HUES64 (cell line): ENCODE results near the gene UTS2R.
"Not testable (repeated sequence)": the region's sequence is repeated elsewhere in the genome, so short reads cannot be mapped to it uniquely, and the experiment has no call there.

Experiments
- H3K27ac ChIP-seq: 2 replicates; pipeline ENCODE4 v1.7.0; 2013; ENCODE audit warnings: low read depth, low read length, inconsistent platforms
- H3K27me3 ChIP-seq: 2 replicates; pipeline ENCODE4 v1.6.1; 2013; ENCODE audit warnings: mild to moderate bottlenecking, low read length; ENCODE audit not compliant: insufficient read depth
- H3K36me3 ChIP-seq: 2 replicates; pipeline ENCODE4 v1.6.1; 2013; ENCODE audit warnings: mild to moderate bottlenecking, low read length; ENCODE audit not compliant: insufficient read depth
- H3K4me1 ChIP-seq: 2 replicates; pipeline ENCODE4 v1.6.1; 2013; ENCODE audit warnings: mild to moderate bottlenecking, low read length, moderate library complexity; ENCODE audit not compliant: insufficient read depth
- H3K4me3 ChIP-seq: 2 replicates; pipeline ENCODE4 v1.5.1; 2013; ENCODE audit warnings: mild to moderate bottlenecking, low read length, moderate library complexity
- H3K9ac ChIP-seq: 2 replicates; pipeline ENCODE4 v1.6.1; 2013; ENCODE audit warnings: mild to moderate bottlenecking, low read depth, low read length
- H3K9me3 ChIP-seq: 2 replicates; pipeline ENCODE4 v1.6.1; 2013; ENCODE audit warnings: low read depth, low read length; ENCODE audit not compliant: insufficient read depth
- WGBS: fragments of 150-250, 120-280 bp; methylation state at CpG from one replicate; pipeline ENCODE4 v1.1.7; 2013; ENCODE audit warnings: missing lambda C conversion rate; 5-methylcytosine and 5-hydroxymethylcytosine counted together

Gene UTS2R

GRCh38 chr17:82373072-82373452, 1.5 kb downstream of the UTS2R start:
- not testable (repeated sequence) for H3K4me1 ChIP-seq, H3K36me3 ChIP-seq, H3K9ac ChIP-seq, H3K4me3 ChIP-seq, H3K27ac ChIP-seq, H3K9me3 ChIP-seq
- H3K27me3 ChIP-seq = peaks cover 62% of the 10 kb centered on the region
- WGBS = 93% methylated on average over 10 of the region's 10 CpGs

GRCh38 chr17:82373731-82374625, 2.4 kb downstream of the UTS2R start:
- Histone ChIP-seq H3K36me3 (no peaks in the 10 kb centered on the region), H3K4me3 (no peak overlapping the region), H3K27ac (no peak overlapping the region), H3K9ac (no peak overlapping the region), H3K9me3 (no peaks in the 10 kb centered on the region), H3K27me3 (peaks cover 62% of the 10 kb centered on the region), H3K4me1 (no peaks in the 10 kb centered on the region)
- 94% methylated on average over 37 of the region's 37 CpGs for WGBS

GRCh38 chr17:82374626-82375331, 3.2 kb downstream of the UTS2R start:
- Histone ChIP-seq H3K4me3 (no peak overlapping the region), H3K9ac (no peak overlapping the region), H3K27me3 (peaks cover 55% of the 10 kb centered on the region), H3K4me1 (no peaks in the 10 kb centered on the region), H3K9me3 (no peaks in the 10 kb centered on the region), H3K27ac (no peak overlapping the region), H3K36me3 (no peaks in the 10 kb centered on the region)
- WGBS = 97% methylated on average over 79 of the region's 79 CpGs

GRCh38 chr17:82375359-82376041, 3.9 kb downstream of the UTS2R start:
- Histone ChIP-seq H3K9ac (no peak overlapping the region), H3K9me3 (no peaks in the 10 kb centered on the region), H3K4me1 (no peaks in the 10 kb centered on the region), H3K4me3 (no peak overlapping the region), H3K27ac (no peak overlapping the region), H3K36me3 (no peaks in the 10 kb centered on the region), H3K27me3 (peaks cover 50% of the 10 kb centered on the region)
- WGBS = 96% methylated on average over 46 of the region's 46 CpGs

GRCh38 chr17:82376042-82376730, 4.6 kb downstream of the UTS2R start:
- Histone ChIP-seq H3K27ac (no peak overlapping the region), H3K9ac (no peak overlapping the region), H3K9me3 (no peaks in the 10 kb centered on the region), H3K4me1 (no peaks in the 10 kb centered on the region), H3K36me3 (no peaks in the 10 kb centered on the region), H3K27me3 (peaks cover 43% of the 10 kb centered on the region), H3K4me3 (no peak overlapping the region)
- WGBS = 89% methylated on average over 16 of the region's 16 CpGs

GRCh38 chr17:82377294-82377693, 5.7 kb downstream of the UTS2R start:
- not testable (repeated sequence) for H3K36me3 ChIP-seq, H3K4me1 ChIP-seq, H3K4me3 ChIP-seq, H3K9ac ChIP-seq, H3K9me3 ChIP-seq, H3K27ac ChIP-seq
- 100% methylated on average over 1 of the region's 5 CpGs for WGBS
- H3K27me3 ChIP-seq = peaks cover 32% of the 10 kb centered on the region

GRCh38 chr17:82377924-82378740, 6.6 kb downstream of the UTS2R start:
- Histone ChIP-seq H3K36me3 (no peaks in the 10 kb centered on the region), H3K9me3 (no peaks in the 10 kb centered on the region), H3K27ac (no peak overlapping the region), H3K4me1 (no peaks in the 10 kb centered on the region), H3K4me3 (no peak overlapping the region), H3K9ac (no peak overlapping the region), H3K27me3 (peaks cover 24% of the 10 kb centered on the region)
- WGBS = 93% methylated on average over 31 of the region's 31 CpGs

- 86% methylated on average over 10 of the region's 10 CpGs for WGBS
- no peak overlapping the region for H3K4me3 ChIP-seq
These were observed 7.1 kb downstream of the UTS2R start for GRCh38 chr17:82378741-82379021.

GRCh38 chr17:82380860-82381702, 9.5 kb downstream of the UTS2R start:
- H3K27ac ChIP-seq = no peak overlapping the region
- H3K9me3 ChIP-seq = no peaks in the 10 kb centered on the region
- no peak overlapping the region for H3K4me3 ChIP-seq
- H3K9ac ChIP-seq = no peak overlapping the region
- no peaks in the 10 kb centered on the region for H3K36me3 ChIP-seq
- H3K27me3 ChIP-seq = 0 out of 2 replicates have a peak, but pooled peaks cover 3% of the 10 kb centered on the region
- H3K4me1 ChIP-seq = 0 out of 2 replicates have a peak, but pooled peaks cover 9% of the 10 kb centered on the region
- 91% methylated on average over 23 of the region's 23 CpGs for WGBS

More at GRCh38 chr17:82378741-82379021, 7.1 kb downstream of the UTS2R start:
- H3K27me3 ChIP-seq = peaks cover 19% of the 10 kb centered on the region
- H3K36me3 ChIP-seq = no peaks in the 10 kb centered on the region
- H3K9me3 ChIP-seq = no peaks in the 10 kb centered on the region
- H3K9ac ChIP-seq = no peak overlapping the region
- H3K4me1 ChIP-seq = no peaks in the 10 kb centered on the region
- H3K27ac ChIP-seq = no peak overlapping the region

- not testable (repeated sequence) for H3K9me3 ChIP-seq, H3K27ac ChIP-seq, H3K9ac ChIP-seq, H3K36me3 ChIP-seq, H3K27me3 ChIP-seq, H3K4me1 ChIP-seq, H3K4me3 ChIP-seq
- WGBS = 92% methylated on average over 10 of the region's 10 CpGs
These were observed 10.1 kb downstream of the UTS2R start for GRCh38 chr17:82381703-82382009.
